ENCODE data around the gene ATAD3C. TPM values are rescaled to one million over a fixed set of nuclear protein-coding genes. Genes with fewer than 3 reads are reported as not detected.

The ATAD3C gene
- total and polyA plus RNA-seq, 2 experiments from 2014 or later = 0.45 to 1.3 TPM

DNA sequence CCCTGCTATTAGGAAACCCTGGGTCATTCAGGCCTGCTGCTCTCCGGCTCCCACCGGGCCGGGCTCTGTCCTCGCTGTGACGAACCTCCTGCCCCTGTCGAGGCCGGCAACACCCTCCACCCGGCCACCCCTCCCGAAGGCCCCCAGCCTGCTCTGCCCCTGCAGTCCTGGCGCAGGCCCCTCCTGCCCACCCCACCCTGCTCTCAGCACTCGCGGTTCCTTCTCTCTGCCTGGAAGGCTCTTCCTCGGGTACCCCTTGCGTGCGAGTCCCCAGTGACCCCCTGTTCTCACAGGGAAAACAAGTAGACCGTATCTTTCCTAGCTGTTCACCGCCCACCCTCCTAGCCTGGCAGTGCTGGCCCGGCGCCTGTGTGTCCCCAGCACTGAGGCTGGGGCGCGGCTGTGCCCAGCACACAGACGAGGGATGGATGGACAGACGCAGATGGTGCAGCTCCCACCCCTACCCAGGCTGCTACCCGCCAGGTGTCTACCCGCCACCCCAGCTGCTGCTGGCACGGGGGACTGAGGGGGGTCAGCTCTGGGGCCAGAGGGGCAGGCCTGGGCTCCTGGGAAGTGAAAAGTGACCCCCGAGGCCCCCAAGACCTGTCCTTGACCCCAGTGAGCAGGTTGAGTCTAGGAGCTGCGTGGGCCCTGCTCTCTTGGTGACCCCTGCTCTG is 17.1 kb upstream of the ATAD3C start:
- no peaks in the 10 kb centered on the region for H3K27me3 ChIP-seq (ENCODE audit: insufficient read depth)
- H3K4me2 ChIP-seq = no peak overlapping the region; the same call in 1 of the 2 replicates
- H3K9me2 ChIP-seq (ENCODE audit: insufficient read depth) = no peaks in the 10 kb centered on the region
- H3K4me3 ChIP-seq = no peak overlapping the region
- no peak for ATAC-seq
- no peak overlapping the region; the same call in 1 of the 2 replicates for H3K27ac Mint-ChIP-seq
- no peak overlapping the region for H3K27ac ChIP-seq (ENCODE audit: low read depth)
- no peaks in the 10 kb centered on the region for H4K20me1 ChIP-seq (replicated peaks; ENCODE audit: insufficient read depth)
- TF ChIP-seq, protein P1, sequence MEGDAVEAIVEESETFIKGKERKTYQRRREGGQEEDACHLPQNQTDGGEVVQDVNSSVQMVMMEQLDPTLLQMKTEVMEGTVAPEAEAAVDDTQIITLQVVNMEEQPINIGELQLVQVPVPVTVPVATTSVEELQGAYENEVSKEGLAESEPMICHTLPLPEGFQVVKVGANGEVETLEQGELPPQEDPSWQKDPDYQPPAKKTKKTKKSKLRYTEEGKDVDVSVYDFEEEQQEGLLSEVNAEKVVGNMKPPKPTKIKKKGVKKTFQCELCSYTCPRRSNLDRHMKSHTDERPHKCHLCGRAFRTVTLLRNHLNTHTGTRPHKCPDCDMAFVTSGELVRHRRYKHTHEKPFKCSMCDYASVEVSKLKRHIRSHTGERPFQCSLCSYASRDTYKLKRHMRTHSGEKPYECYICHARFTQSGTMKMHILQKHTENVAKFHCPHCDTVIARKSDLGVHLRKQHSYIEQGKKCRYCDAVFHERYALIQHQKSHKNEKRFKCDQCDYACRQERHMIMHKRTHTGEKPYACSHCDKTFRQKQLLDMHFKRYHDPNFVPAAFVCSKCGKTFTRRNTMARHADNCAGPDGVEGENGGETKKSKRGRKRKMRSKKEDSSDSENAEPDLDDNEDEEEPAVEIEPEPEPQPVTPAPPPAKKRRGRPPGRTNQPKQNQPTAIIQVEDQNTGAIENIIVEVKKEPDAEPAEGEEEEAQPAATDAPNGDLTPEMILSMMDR (conservative IDR thresholded peaks at IDR 0.05; ENCODE audit: low read depth in 2 of 2) = no peak
- TF ChIP-seq, protein P2, sequence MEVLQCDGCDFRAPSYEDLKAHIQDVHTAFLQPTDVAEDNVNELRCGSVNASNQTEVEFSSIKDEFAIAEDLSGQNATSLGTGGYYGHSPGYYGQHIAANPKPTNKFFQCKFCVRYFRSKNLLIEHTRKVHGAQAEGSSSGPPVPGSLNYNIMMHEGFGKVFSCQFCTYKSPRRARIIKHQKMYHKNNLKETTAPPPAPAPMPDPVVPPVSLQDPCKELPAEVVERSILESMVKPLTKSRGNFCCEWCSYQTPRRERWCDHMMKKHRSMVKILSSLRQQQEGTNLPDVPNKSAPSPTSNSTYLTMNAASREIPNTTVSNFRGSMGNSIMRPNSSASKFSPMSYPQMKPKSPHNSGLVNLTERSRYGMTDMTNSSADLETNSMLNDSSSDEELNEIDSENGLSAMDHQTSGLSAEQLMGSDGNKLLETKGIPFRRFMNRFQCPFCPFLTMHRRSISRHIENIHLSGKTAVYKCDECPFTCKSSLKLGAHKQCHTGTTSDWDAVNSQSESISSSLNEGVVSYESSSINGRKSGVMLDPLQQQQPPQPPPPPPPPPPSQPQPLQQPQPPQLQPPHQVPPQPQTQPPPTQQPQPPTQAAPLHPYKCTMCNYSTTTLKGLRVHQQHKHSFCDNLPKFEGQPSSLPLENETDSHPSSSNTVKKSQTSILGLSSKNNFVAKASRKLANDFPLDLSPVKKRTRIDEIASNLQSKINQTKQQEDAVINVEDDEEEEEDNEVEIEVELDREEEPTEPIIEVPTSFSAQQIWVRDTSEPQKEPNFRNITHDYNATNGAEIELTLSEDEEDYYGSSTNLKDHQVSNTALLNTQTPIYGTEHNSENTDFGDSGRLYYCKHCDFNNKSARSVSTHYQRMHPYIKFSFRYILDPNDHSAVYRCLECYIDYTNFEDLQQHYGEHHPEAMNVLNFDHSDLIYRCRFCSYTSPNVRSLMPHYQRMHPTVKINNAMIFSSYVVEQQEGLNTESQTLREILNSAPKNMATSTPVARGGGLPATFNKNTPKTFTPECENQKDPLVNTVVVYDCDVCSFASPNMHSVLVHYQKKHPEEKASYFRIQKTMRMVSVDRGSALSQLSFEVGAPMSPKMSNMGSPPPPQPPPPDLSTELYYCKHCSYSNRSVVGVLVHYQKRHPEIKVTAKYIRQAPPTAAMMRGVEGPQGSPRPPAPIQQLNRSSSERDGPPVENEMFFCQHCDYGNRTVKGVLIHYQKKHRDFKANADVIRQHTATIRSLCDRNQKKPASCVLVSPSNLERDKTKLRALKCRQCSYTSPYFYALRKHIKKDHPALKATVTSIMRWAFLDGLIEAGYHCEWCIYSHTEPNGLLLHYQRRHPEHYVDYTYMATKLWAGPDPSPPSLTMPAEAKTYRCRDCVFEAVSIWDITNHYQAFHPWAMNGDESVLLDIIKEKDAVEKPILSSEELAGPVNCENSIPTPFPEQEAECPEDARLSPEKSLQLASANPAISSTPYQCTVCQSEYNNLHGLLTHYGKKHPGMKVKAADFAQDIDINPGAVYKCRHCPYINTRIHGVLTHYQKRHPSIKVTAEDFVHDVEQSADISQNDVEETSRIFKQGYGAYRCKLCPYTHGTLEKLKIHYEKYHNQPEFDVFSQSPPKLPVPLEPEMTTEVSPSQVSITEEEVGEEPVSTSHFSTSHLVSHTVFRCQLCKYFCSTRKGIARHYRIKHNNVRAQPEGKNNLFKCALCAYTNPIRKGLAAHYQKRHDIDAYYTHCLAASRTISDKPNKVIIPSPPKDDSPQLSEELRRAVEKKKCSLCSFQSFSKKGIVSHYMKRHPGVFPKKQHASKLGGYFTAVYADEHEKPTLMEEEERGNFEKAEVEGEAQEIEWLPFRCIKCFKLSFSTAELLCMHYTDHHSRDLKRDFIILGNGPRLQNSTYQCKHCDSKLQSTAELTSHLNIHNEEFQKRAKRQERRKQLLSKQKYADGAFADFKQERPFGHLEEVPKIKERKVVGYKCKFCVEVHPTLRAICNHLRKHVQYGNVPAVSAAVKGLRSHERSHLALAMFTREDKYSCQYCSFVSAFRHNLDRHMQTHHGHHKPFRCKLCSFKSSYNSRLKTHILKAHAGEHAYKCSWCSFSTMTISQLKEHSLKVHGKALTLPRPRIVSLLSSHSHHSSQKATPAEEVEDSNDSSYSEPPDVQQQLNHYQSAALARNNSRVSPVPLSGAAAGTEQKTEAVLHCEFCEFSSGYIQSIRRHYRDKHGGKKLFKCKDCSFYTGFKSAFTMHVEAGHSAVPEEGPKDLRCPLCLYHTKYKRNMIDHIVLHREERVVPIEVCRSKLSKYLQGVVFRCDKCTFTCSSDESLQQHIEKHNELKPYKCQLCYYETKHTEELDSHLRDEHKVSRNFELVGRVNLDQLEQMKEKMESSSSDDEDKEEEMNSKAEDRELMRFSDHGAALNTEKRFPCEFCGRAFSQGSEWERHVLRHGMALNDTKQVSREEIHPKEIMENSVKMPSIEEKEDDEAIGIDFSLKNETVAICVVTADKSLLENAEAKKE (CRISPR knock-in tag; IDR thresholded peaks at IDR 0.05) = no peak
- TF ChIP-seq ZNF114 (CRISPR knock-in tag; IDR thresholded peaks at IDR 0.05) (no peak), ZNF331 (CRISPR knock-in tag; IDR thresholded peaks at IDR 0.05; ENCODE audit: low read depth) (no peak), EZH2 (IDR thresholded peaks at IDR 0.05; ENCODE audit: low read depth, unreplicated experiment) (no peak), CREB1 (CRISPR knock-in tag; IDR thresholded peaks at IDR 0.05; ENCODE audit: low read depth) (no peak), JUNB (IDR thresholded peaks at IDR 0.05; ENCODE audit: unreplicated experiment) (no peak)
- peaks cover 39% of the 10 kb centered on the region for H3K4me1 ChIP-seq (ENCODE audit: insufficient read depth)
- no peaks in the 10 kb centered on the region for H3K36me3 ChIP-seq (ENCODE audit: insufficient read depth)
- H3K79me2 ChIP-seq (replicated peaks; ENCODE audit: insufficient read depth) = no peaks in the 10 kb centered on the region
- peaks cover 27% of the 10 kb centered on the region for H3K27me3 Mint-ChIP-seq (ENCODE audit: insufficient read depth, low read depth, poor library complexity)
- no peak overlapping the region; the same call in 2 of the 3 replicates for H3K4me3 Mint-ChIP-seq
- peaks cover 4% of the 10 kb centered on the region; the same call in 2 of the 3 replicates for H3K36me3 Mint-ChIP-seq (ENCODE audit: low read depth)
- H3F3A ChIP-seq (replicated peaks; ENCODE audit: low read depth) = peaks cover 28% of the 10 kb centered on the region
- no peak for DNase-seq (ENCODE audit: low spot score)
- H3K9me3 Mint-ChIP-seq = peaks cover 10% of the 10 kb centered on the region
- H3K4me1 Mint-ChIP-seq = peaks cover 43% of the 10 kb centered on the region
- no peak overlapping the region for H2AFZ ChIP-seq

Measured in GM23338 (cell line).